ENCODE results near the gene FAM111A. TPM values are rescaled to one million over a fixed set of nuclear protein-coding genes. Genes with fewer than 3 reads are reported as not detected.

FAM111A gene
- polyA plus RNA-seq, 2 of the 4 experiments (the other 2 are of a cell fraction): 13.4 to 21.8 TPM

GRCh38 chr11:59173964-59174663, 31.5 kb downstream of the FAM111A start (continued):
- TF ChIP-seq HES2 (IDR thresholded peaks at IDR 0.05) (0 out of 2 replicates have a peak, but pooled peaks have one; percentile 24), KDM1A (IDR thresholded peaks at IDR 0.05; ENCODE audit: low read depth) (no peak), ESRRA (IDR thresholded peaks at IDR 0.05; ENCODE audit: borderline replicate concordance, low read length) (no peak), CEBPB (IDR thresholded peaks at IDR 0.05) (peak; percentile 88 to 91), ZFP36 (IDR thresholded peaks at IDR 0.05; ENCODE audit: borderline replicate concordance, partially characterized antibody) (no peak)

GRCh38 chr11:59174664-59175033, 32.0 kb downstream of the FAM111A start:
- 74% methylated on average over 7 of the region's 7 CpGs for WGBS (ENCODE audit: missing lambda C conversion rate)
- ChIA-PET CTCF (interaction anchor here (0.6 to 9.8 kb wide), 9 partner anchors 12 to 314 kb away, joined by 3 to 161 read pairs (median 4); partner anchors contain the start of gene FAM111A), POLR2A (no interaction called here)
- H3K4me2 ChIP-seq: peak overlapping the region; percentile 99
- peak in 1 of 2 experiments; percentile 24 for DNase-seq (ENCODE audit: low read depth in 1 of 2, low spot score in 1 of 2)
- FAIRE-seq: no peak
- H3K4me3 ChIP-seq: no peak overlapping the region
- peak in 1 of 2 experiments; percentile 4; a peak in 3 of 6 replicates for ATAC-seq
- no peak for TF ChIP-seq HOXB5 (CRISPR knock-in tag; IDR thresholded peaks at IDR 0.05)
- no peak for TF ChIP-seq JUNB (IDR thresholded peaks at IDR 0.05)
- no peak for TF ChIP-seq TP53 (CRISPR knock-in tag; IDR thresholded peaks at IDR 0.05)
- no peak for TF ChIP-seq NR3C1 (IDR thresholded peaks at IDR 0.05)
- no peak for TF ChIP-seq ZNF302 (CRISPR knock-in tag; IDR thresholded peaks at IDR 0.05)
- no peak for TF ChIP-seq ZFP36 (IDR thresholded peaks at IDR 0.05; ENCODE audit: borderline replicate concordance, partially characterized antibody)
- TF ChIP-seq RARB (CRISPR knock-in tag; IDR thresholded peaks at IDR 0.05): no peak
- H3K9me3 ChIP-seq: no peaks in the 10 kb centered on the region
- H3K4me1 ChIP-seq: peaks cover 26% of the 10 kb centered on the region
- 0 out of 6 replicates have a peak overlapping the region, but pooled peaks of 1 of the 2 experiments have one; percentile 3 for H3K27ac ChIP-seq

- DNase-seq (ENCODE audit: low read depth in 1 of 2, low spot score in 1 of 2): no peak
- POLR2A ChIA-PET: no interaction called here
- Histone ChIP-seq H3K4me3 (no peak overlapping the region), H3K9me3 (no peaks in the 10 kb centered on the region), H3K4me1 (peaks cover 26% of the 10 kb centered on the region), H3K4me2 (peak overlapping the region; percentile 99), H3K27ac (0 out of 6 replicates have a peak overlapping the region, but pooled peaks of 1 of the 2 experiments have one; percentile 3)
- 79% methylated on average over 4 of the region's 4 CpGs for WGBS (ENCODE audit: missing lambda C conversion rate)
- CTCF ChIA-PET: interaction anchor here (1.1 to 9.8 kb wide), 7 partner anchors 12 to 314 kb away, joined by 3 to 161 read pairs (median 4); partner anchors contain the start of gene FAM111A
- no peak for FAIRE-seq
- TF ChIP-seq SREBF2 (IDR thresholded peaks at IDR 0.05) (no peak), FOXS1 (CRISPR knock-in tag; IDR thresholded peaks at IDR 0.05) (no peak), MAZ (IDR thresholded peaks at IDR 0.05; ENCODE audit: borderline replicate concordance, low read depth, low read length) (no peak), KDM1A (IDR thresholded peaks at IDR 0.05; ENCODE audit: low read depth) (no peak), TP53 (CRISPR knock-in tag; IDR thresholded peaks at IDR 0.05) (no peak), CBX8 (IDR thresholded peaks at IDR 0.05) (no peak), MYC (IDR thresholded peaks at IDR 0.05; ENCODE audit: borderline replicate concordance, low read length) (no peak), KDM5A (IDR thresholded peaks at IDR 0.05) (no peak), GATA3 (IDR thresholded peaks at IDR 0.05; ENCODE audit: borderline replicate concordance) (no peak), CEBPB (IDR thresholded peaks at IDR 0.05) (no peak), ZNF302 (CRISPR knock-in tag; IDR thresholded peaks at IDR 0.05) (no peak), ZFP36 (IDR thresholded peaks at IDR 0.05; ENCODE audit: borderline replicate concordance, partially characterized antibody) (no peak), POLR2AphosphoS2 (conservative IDR thresholded peaks at IDR 0.05; ENCODE audit: low read length) (no peak), TFCP2L1 (CRISPR knock-in tag; IDR thresholded peaks at IDR 0.05) (no peak), ATOH8 (CRISPR knock-in tag; IDR thresholded peaks at IDR 0.05; ENCODE audit: low read depth) (no peak), HDAC2 (IDR thresholded peaks at IDR 0.05) (no peak)
- no peak for ATAC-seq
These were observed 32.4 kb downstream of the FAM111A start for GRCh38 chr11:59175091-59175501.
